Epithelial cell of proximal tubule (primary cell): ENCODE measurements around the gene LPAR3. TPM values are rescaled to one million over a fixed set of nuclear protein-coding genes. Genes with fewer than 3 reads are reported as not detected.

ENCODE experiments used
- DNase-seq: peaks from one replicate; pipeline ENCODE4 v3.0.0-alpha.2; 2011; ENCODE audit warnings: low read depth
- H3K4me3 ChIP-seq: 2 replicates; pipeline ENCODE4 v1.5.1; 2011; ENCODE audit warnings: low read depth, mild to moderate bottlenecking, low read length
- total RNA-seq: library from RNA; depleted of rRNA; stranded (reverse); fragments of >200 nt; gene quantifications from 2 replicates; pipeline ENCODE4 v1.2.3, GENCODE V29; 2015
- TF ChIP-seq, protein P1 (sequence below): conservative IDR thresholded peaks from 2 replicates; pipeline ENCODE4 v1.5.1; 2012; ENCODE audit warnings: low read depth, mild to moderate bottlenecking, low read length

The LPAR3 gene
- total RNA-seq, 1 donor from 2014 or later: 1.8 TPM

DNA sequence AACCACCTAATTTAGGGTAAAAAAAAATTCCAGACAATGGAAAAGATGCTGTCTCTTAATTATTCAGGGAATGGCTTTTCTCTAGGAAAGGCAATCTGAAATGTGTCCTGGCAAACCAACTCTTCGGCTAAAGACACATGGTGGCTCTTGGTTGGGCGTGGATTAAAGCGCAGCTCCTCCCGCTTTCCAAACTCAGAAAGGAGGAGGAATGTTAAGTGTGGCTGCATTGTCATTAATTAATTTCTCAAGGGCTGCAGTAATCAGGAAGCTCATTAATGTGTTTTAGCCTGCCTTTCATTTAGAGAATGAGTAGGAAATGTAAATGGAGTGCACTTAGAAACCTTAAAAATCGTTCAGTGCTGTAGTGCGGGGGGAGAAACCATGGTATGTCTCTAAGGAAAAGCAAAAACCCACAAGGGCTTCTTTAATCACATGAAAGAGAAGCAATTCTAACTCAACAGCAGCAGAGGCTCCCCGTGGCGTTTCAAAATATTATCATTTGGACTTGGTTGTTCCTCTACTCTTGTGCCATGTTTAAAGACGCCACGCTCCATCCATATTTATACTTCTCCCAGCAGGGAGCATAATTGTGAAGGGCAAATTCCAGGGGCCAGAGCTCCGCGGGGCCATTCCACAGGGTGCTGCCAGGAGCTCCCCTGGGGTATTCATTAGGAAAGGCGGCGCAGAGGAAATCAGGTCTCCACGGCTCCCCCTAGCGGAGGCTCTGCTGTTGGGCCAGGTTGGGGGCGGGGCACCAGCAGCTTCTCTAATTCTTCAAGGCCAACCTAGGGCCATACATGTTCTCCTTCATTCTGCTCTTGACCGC lies 110.8 kb downstream of the LPAR3 start:
- H3K4me3 ChIP-seq: peak overlapping the region; percentile 17
- DNase-seq: no peak
- TF ChIP-seq, protein P1, sequence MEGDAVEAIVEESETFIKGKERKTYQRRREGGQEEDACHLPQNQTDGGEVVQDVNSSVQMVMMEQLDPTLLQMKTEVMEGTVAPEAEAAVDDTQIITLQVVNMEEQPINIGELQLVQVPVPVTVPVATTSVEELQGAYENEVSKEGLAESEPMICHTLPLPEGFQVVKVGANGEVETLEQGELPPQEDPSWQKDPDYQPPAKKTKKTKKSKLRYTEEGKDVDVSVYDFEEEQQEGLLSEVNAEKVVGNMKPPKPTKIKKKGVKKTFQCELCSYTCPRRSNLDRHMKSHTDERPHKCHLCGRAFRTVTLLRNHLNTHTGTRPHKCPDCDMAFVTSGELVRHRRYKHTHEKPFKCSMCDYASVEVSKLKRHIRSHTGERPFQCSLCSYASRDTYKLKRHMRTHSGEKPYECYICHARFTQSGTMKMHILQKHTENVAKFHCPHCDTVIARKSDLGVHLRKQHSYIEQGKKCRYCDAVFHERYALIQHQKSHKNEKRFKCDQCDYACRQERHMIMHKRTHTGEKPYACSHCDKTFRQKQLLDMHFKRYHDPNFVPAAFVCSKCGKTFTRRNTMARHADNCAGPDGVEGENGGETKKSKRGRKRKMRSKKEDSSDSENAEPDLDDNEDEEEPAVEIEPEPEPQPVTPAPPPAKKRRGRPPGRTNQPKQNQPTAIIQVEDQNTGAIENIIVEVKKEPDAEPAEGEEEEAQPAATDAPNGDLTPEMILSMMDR: peak; percentile 90

DNA sequence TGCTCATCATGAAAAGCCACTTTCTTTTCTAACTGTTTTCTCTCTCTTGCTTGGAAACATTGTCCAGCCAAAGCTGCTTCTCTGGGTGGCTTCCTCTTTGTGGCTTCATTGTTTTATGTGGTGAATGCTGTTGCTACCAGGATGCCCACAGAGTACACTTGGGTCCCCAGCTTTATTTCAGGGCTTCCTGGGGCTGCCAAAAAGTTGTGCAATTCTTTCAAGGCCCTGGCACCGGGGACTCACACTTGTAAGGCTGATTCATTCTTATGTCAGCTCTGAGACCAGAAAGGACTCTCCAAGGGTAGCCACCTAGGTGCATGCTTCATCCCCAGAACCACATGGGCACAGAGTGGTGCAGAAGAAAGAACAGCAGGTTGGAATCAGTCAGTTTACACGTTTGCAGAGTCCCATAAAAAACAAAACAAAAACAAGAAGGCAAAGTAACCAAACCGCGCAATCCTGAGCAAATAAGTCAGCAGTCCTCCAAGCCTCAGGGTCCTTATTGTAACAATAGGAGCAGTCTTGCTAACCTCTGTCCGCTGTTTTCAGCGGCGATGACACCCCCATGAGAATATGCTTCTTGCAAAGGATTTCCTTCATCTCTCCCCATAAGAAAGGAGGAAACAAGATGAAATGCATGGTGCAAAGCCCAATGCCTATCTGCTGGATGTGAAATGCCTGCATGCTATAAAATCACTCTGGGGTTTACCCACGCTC lies 112.8 kb downstream of the LPAR3 start:
- no peak for DNase-seq
- TF ChIP-seq, protein P1: no peak
- no peak overlapping the region for H3K4me3 ChIP-seq

DNA sequence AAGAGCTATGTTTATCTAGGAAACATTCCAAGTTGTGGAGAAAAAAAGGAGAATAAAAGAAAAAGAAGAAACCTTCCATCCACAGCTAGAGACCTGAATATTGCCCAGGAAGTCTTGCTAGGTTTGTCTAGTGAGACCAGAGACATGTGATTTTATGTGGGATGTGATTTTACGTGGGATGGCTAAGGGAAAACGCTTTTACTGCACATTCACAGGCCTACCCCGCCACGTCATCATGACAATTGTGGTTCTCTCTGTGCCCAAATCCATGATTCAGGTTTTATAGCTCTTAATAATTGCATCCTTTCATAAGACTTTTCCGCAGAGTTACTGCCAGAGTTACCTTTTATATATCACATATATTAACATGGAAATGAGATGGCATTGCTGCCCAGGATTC lies 116.4 kb downstream of the LPAR3 start:
- TF ChIP-seq, protein P1: no peak
- no peak for DNase-seq
- H3K4me3 ChIP-seq: no peak overlapping the region

GRCh38 chr1:84775535-84775920 lies 117.5 kb downstream of the LPAR3 start:
- H3K4me3 ChIP-seq: no peak overlapping the region
- TF ChIP-seq, protein P1: no peak
- no peak for DNase-seq

- TF ChIP-seq, protein P1: no peak
- no peak overlapping the region for H3K4me3 ChIP-seq
- no peak for DNase-seq
Measured at GRCh38 chr1:84774669-84775534, 118.1 kb downstream of the LPAR3 start.

DNA sequence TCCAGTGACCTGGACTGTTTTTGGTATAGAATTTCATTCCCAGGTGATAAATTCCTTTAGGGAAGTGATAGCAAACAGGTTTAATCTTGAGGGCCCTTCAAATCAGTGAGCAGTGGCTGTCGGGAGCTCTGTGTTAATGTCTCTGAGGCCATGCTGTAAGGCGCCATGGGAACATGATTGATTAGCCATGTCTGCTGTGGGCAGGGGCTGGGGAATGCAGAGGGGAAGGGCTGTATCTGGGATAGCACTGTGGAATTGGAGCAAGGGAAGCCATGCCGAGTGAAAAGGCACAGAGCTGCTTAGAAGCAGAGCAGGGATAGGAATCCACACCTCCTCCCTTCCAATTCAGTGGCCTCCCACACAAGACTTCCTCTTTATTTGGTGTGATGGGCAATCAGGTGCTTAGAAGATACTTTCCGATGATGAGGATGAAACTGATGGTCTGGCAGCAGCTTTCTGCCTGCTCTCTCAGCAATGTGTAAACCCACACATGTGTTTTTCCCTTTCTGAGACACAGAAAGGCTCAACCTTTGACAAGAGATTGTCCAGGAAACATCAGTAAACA lies 119.0 kb downstream of the LPAR3 start:
- no peak for DNase-seq
- TF ChIP-seq, protein P1: no peak
- H3K4me3 ChIP-seq: no peak overlapping the region
